HG03520 (cell line): Measurements from ENCODE around the gene SDS.

Source experiments
- ATAC-seq: cut with Tn5 transposase; IDR thresholded peaks from one replicate; pipeline ENCODE4 v1.9.1; 2021; ENCODE audit warnings: mild to moderate bottlenecking, moderate library complexity; ENCODE audit not compliant: unreplicated experiment

The SDS gene

GRCh38 chr12:113401066-113402000 is 2.4 kb downstream of the SDS start:
- no peak for ATAC-seq

- no peak for ATAC-seq
These were observed 3.3 kb downstream of the SDS start for GRCh38 chr12:113400362-113400761.

- ATAC-seq = no peak
These were observed 4.2 kb downstream of the SDS start for GRCh38 chr12:113399490-113399889.

GRCh38 chr12:113398346-113399290 is 5.1 kb downstream of the SDS start:
- no peak for ATAC-seq

- no peak for ATAC-seq
These were observed 6.0 kb downstream of the SDS start for GRCh38 chr12:113397497-113398197.

GRCh38 chr12:113396828-113397496 is 6.7 kb downstream of the SDS start:
- no peak for ATAC-seq

GRCh38 chr12:113396200-113396599 is 7.5 kb downstream of the SDS start:
- no peak for ATAC-seq

- no peak for ATAC-seq
These were observed 8.6 kb downstream of the SDS start for GRCh38 chr12:113395119-113395518.

- no peak for ATAC-seq
These were observed 9.9 kb downstream of the SDS start for GRCh38 chr12:113393749-113394148.

GRCh38 chr12:113392988-113393579 is 10.6 kb downstream of the SDS start:
- ATAC-seq = no peak

GRCh38 chr12:113392520-113392919 is 11.2 kb downstream of the SDS start:
- ATAC-seq = no peak

- ATAC-seq = no peak
These were observed 11.9 kb downstream of the SDS start for GRCh38 chr12:113391650-113392337.

GRCh38 chr12:113391145-113391544 is 12.5 kb downstream of the SDS start:
- ATAC-seq = no peak

- ATAC-seq = no peak
These were observed 13.3 kb downstream of the SDS start for GRCh38 chr12:113390064-113391043.

GRCh38 chr12:113388351-113388750 is 15.3 kb downstream of the SDS start:
- ATAC-seq = no peak

- ATAC-seq = no peak
These were observed 16.1 kb downstream of the SDS start for GRCh38 chr12:113387631-113388030.

GRCh38 chr12:113386866-113387566 is 16.7 kb downstream of the SDS start:
- no peak for ATAC-seq
